Jurkat, Clone E6-1 (cell line): Measurements from ENCODE around the gene TET1.
A peak's percentile ranks its signal among the peaks of the same experiment; 100 is the strongest.
"Not testable (repeated sequence)": the region's sequence is repeated elsewhere in the genome, so short reads cannot be mapped to it uniquely, and the experiment has no call there.

Experiments
- DNase-seq: peaks from one replicate; pipeline ENCODE4 v3.0.0-alpha.2; 2011; ENCODE audit warnings: low read depth, low spot score
- H3K4me3 ChIP-seq: 2 replicates; pipeline ENCODE4 v1.5.1; 2011; ENCODE audit warnings: mild to moderate bottlenecking, low read length, control low read depth, moderate library complexity

Gene TET1

GRCh38 chr10:68561865-68562649 is 1.9 kb downstream of the TET1 start:
- no peak for DNase-seq

GRCh38 chr10:68562661-68563570 is 2.8 kb downstream of the TET1 start:
- H3K4me3 ChIP-seq, result peak overlapping the region; percentile 24; the same call in 1 of the 2 replicates
- peak; percentile 60 for DNase-seq

More at GRCh38 chr10:68561865-68562649, 1.9 kb downstream of the TET1 start:
- H3K4me3 ChIP-seq, result no peak overlapping the region

GRCh38 chr10:68564712-68565111 is 4.6 kb downstream of the TET1 start:
- no peak for DNase-seq
- no peak overlapping the region for H3K4me3 ChIP-seq

- DNase-seq, result no peak
Observed at GRCh38 chr10:68565658-68566057, 5.5 kb downstream of the TET1 start.

GRCh38 chr10:68566351-68566750 is 6.2 kb downstream of the TET1 start:
- no peak overlapping the region for H3K4me3 ChIP-seq
- DNase-seq, result no peak

More at GRCh38 chr10:68565658-68566057, 5.5 kb downstream of the TET1 start:
- no peak overlapping the region for H3K4me3 ChIP-seq

- DNase-seq, result no peak
- no peak overlapping the region for H3K4me3 ChIP-seq
Observed at GRCh38 chr10:68566955-68567354, 6.8 kb downstream of the TET1 start.

GRCh38 chr10:68572151-68572550 is 12.0 kb downstream of the TET1 start:
- no peak for DNase-seq

GRCh38 chr10:68574051-68574450 is 13.9 kb downstream of the TET1 start:
- no peak overlapping the region for H3K4me3 ChIP-seq
- no peak for DNase-seq

More at GRCh38 chr10:68572151-68572550, 12.0 kb downstream of the TET1 start:
- no peak overlapping the region for H3K4me3 ChIP-seq

DNA sequence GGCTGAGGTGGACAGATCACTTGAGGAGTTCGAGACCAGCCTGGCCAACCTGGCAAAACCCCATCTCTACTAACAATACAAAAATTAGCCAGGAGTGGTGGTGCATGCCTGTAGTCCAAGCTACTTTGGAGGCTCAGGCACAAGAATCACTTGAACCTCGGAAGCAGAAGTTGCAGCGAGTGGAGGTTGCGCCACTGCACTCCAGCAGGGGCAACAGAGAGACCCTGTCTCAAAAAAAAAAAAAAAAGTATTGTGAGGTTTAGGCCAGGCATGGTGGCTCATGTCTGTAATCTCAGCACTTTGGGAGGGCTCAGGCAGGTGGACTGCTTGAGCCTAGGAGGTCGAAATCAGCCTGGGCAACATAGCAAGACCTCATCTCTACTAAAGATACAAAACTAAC is 16.0 kb downstream of the TET1 start:
- no peak overlapping the region for H3K4me3 ChIP-seq
- no peak for DNase-seq

- no peak for DNase-seq
- no peak overlapping the region for H3K4me3 ChIP-seq
Observed at GRCh38 chr10:68578974-68579373, 18.8 kb downstream of the TET1 start.

- not testable (repeated sequence) for H3K4me3 ChIP-seq, DNase-seq
Observed at GRCh38 chr10:68584187-68584586, 24.1 kb downstream of the TET1 start.

- DNase-seq, result no peak
- H3K4me3 ChIP-seq, result no peak overlapping the region
Observed at GRCh38 chr10:68586606-68587305, 26.6 kb downstream of the TET1 start.

GRCh38 chr10:68594405-68594804 is 34.3 kb downstream of the TET1 start:
- DNase-seq, result no peak
- no peak overlapping the region for H3K4me3 ChIP-seq

DNA sequence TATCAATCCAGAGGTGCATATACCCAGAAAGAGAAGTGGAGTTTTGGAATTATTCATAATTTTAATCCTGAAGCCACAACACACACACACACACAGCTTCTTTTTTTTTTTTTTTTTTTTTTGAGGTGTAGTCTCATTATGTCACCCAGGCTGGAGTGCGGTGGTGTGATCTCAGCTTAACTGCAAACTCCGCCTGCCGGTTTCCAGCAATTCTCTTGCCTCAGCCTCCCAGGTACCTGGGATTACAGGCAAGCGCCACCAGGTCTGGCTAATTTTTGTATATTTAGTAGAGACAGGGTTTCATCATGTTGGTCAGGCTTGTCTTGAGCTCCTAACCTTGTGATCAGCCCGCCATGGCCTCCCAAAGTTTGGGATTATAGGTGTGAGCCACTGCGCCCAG is 35.4 kb downstream of the TET1 start:
- no peak for DNase-seq
- H3K4me3 ChIP-seq, result no peak overlapping the region

DNA sequence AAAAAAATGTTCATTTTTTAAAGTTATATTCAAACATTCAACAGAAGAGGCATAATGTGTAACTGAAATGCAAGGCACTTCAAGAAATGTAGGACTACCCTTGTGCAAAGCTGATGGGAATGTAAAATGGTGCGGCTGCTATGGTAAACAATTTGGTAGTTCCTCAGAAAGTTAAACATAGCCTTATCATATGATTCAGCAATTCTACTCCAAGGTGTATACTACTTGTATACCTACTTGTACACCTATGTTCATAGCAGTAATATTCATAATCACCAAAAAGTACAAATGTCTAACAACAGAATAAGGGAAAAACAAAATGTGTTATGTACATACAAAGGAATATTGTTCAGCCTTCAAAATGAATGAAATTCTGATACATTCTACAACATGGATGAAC is 37.3 kb downstream of the TET1 start:
- no peak for DNase-seq
- no peak overlapping the region for H3K4me3 ChIP-seq

GRCh38 chr10:68598978-68599770 is 39.0 kb downstream of the TET1 start:
- no peak for DNase-seq
- H3K4me3 ChIP-seq, result no peak overlapping the region

GRCh38 chr10:68599771-68600040 is 39.6 kb downstream of the TET1 start:
- no peak for DNase-seq
- H3K4me3 ChIP-seq, result peak overlapping the region; percentile 55

GRCh38 chr10:68600041-68600778 is 40.1 kb downstream of the TET1 start:
- H3K4me3 ChIP-seq, result peak overlapping the region; percentile 55
- peak; percentile 92 for DNase-seq
